Occipital lobe (tissue), 2 donors: ENCODE results near the gene PSG3. TPM values are rescaled to one million over a fixed set of nuclear protein-coding genes. Genes with fewer than 3 reads are reported as not detected.
"Not testable (repeated sequence)": the region's sequence is repeated elsewhere in the genome, so short reads cannot be mapped to it uniquely, and the experiment has no call there.

ENCODE experiments used
- DNase-seq: peaks from one replicate; lab custom pipeline; 2025; lab: John Stamatoyannopoulos, UW
- total RNA-seq: library from RNA; depleted of rRNA; stranded (reverse); fragments of >200 nt; gene quantifications from one replicate; pipeline ENCODE4 v1.2.3, GENCODE V29; 2014

The PSG3 gene
- total RNA-seq = not detected

GRCh38 chr19:42740381-42740780 lies at the start of gene PSG3:
TSS of gene PSG3 (minus strand) at chr19:42740481. CDS start at chr19:42740384, 97 bp downstream.
- not testable (repeated sequence) for DNase-seq

- DNase-seq = not testable (repeated sequence)
These were observed 48.5 kb upstream of the PSG3 start for GRCh38 chr19:42788766-42789165.

- not testable (repeated sequence) for DNase-seq
These were observed 47.5 kb upstream of the PSG3 start for GRCh38 chr19:42787766-42788165.

GRCh38 chr19:42776750-42777612 lies 36.7 kb upstream of the PSG3 start:
- peak; percentile 16 for DNase-seq

DNA sequence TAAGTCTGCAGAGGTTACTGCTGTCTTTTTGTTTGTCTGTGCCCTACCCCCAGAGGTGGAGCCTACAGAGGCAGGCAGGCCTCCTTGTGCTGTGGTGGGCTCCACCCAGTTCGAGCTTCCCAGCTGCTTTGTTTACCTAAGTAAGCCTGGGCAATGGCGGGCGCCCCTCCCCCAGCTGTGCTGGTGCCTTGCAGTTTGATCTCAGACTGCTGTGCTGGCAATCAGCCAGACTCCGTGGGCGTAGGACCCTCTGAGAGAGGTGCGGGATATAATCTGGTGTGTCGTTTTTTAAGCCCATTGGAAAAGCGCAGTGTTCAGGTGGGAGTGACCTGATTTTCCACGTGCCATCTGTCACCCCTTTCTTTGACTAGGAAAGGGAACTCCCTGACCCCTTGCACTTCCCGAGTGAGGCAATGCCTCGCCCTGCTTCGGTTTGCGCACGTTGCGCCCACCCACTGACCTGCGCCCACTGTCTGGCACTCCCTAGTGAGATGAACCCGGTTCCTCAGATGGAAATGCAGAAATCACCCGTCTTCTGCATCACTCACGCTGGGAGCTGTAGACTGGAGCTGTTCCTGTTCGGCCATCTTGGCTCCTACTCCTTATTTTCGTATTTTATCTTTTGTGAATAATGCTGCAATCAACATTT lies 34.4 kb upstream of the PSG3 start:
- not testable (repeated sequence) for DNase-seq

DNA sequence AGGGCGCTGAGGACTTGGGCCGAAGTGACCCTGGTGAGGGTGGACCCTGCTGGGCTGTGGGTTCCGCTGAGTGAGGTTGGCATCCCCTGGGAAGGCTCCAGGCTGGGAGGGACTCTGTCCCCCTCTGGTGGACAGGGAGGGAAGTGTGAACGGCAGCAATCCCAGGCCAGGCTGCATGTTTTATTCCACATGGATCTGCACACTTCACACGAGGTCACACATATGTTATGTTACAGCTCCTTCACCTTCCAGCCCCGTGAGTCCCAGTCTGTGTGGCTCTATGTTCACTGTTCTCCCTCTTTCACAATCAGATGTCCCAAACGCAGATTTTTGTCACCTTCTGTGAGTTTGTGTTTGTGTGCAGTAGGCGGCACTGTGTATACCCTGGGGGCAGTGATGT lies 27.0 kb upstream of the PSG3 start:
- not testable (repeated sequence) for DNase-seq

DNA sequence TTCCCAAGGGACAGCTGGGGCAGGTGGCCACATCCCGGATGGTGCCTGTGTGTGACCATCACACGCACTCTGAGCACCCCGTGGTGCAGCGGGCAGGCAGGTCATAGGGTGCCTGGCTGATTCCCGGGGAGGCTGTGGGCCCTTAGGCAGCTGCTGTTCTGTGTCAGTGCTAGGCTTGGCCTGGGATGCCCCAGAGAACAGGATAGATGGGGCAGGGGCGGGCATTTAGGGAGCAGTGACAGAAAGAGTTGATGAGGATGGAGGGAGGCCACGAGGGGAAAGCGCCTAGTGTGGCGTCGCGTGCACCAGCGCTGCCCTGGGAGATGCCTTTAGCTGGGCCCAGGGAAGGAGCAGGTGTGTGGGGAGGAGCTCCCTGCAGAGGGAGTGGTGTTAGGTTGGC lies 26.6 kb upstream of the PSG3 start:
- not testable (repeated sequence) for DNase-seq

GRCh38 chr19:42764836-42765235 lies 24.6 kb upstream of the PSG3 start:
- DNase-seq = no peak

DNA sequence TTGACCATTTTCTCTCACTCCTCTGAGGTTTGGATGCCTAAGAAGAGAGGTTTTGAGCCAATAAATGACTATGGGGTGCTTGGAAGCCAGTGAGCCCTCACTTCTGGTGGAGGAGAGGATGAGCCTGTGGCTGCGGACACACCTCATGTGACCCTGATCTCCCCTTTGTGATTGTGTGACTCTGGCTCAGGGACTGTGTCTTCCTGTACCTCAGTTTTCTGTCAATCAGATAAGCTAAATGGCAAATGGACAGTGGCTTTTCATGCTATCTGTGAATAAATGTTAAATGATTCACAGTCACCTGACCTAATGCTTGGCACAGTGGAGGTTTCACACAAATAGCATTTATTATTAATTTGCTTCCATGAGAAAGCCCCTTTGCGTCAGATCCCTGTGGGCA lies 22.5 kb upstream of the PSG3 start:
- DNase-seq = no peak

- not testable (repeated sequence) for DNase-seq
These were observed 21.6 kb upstream of the PSG3 start for GRCh38 chr19:42761924-42762295.

- not testable (repeated sequence) for DNase-seq
These were observed 21.0 kb upstream of the PSG3 start for GRCh38 chr19:42760954-42761923.

DNA sequence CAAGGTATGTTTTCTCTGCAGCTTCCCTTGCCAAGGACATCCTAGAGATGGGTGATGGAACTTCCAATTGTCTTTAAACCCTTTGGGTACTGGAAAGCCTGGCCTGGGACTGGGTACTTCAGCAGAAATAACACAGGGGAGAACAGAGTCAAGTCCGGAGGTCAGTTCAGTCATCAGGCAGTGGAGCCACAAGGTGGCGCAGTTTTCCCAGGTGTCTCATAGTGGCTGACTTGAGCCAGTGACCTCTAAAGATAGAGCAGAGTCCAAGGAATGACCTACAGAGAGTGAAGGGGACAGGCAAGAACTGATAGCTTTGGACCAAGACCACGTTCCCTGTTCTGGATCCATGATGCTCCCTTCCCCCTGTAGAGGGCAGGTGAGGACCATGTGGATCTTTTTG lies 18.4 kb upstream of the PSG3 start:
- not testable (repeated sequence) for DNase-seq

- not testable (repeated sequence) for DNase-seq
These were observed 12.0 kb upstream of the PSG3 start for GRCh38 chr19:42752246-42752645.

DNA sequence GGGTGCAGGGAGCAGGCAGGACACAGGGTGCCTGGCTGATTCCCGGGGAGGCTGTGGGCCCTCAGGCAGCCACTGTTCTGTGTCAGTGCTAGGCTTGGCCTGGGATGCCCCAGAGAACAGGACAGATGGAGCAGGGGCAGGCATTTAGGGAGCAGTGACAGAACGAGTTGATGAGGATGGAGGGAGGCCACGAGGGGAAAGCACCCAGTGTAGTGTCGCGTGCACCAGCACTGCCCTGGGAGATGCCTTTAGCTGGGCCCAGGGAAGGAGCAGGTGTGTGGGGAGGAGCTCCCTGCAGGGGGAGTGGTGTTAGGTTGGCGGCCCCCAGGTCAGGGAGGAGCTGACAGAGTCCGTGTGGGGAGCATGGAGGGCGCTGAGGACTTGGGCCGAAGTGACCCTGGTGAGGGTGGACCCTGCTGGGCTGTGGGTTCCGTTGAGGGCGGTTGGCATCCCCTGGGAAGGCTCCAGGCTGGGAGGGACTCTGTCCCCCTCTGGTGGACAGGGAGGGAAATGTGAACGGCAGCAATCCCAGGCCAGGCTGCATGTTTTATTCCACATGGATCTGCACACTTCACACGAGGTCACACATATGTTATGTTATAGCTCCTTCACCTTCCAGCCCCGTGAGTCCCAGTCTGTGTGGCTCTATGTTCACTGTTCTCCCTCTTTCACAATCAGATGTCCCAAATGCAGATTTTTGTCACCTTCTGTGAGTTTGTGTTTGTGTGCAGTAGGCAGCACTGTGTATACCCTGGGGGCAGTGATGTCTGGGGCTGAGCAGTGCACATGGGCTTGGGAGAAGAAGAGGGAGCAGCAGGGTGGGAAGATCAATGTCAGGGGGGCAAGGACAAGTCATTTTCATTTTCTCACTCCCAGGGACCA lies 1.7 kb upstream of the PSG3 start:
- not testable (repeated sequence) for DNase-seq

DNA sequence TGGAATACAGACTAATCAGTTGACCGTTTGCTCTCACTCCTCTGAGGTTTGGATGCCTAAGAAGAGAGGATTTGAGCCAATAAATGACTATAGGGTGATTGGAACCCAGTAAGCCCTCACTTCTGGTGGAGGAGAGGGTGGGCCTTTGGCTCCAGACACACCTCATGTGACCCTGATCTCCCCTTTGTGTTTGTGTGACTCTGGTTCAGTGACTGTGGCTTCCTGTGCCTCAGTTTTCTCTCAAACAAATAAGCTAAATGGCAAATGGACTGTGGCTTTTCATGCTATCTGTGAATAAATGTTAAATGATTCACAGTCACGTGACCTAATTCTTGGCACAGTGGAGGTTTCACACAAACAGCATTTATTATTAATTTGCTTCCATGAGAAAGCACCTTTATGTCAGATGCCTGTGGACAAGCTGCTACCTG lies 2.7 kb downstream of the PSG3 start:
- not testable (repeated sequence) for DNase-seq

- DNase-seq = not testable (repeated sequence)
These were observed 11.9 kb downstream of the PSG3 start for GRCh38 chr19:42728341-42728740.

DNA sequence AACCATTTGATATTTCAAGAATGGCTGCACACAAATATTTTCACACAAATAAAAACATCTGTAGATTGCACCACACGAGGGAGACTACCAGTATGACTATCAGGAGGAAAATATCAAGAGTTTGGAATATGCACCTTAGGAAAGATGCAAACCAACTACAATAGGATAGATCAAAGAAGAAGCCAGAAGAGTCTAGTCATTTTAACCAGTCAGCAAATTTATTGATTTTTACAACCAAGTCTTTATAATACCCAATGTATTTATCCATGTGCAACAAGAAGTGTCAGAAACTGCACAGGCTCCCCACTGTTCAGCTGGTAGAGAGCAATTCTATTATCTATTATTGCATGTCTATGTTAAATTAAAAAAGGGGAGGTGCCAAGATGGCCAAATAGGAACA lies 26.3 kb downstream of the PSG3 start:
- DNase-seq = not testable (repeated sequence)

- DNase-seq = not testable (repeated sequence)
These were observed 27.5 kb downstream of the PSG3 start for GRCh38 chr19:42712753-42713152.

- DNase-seq = not testable (repeated sequence)
These were observed 29.3 kb downstream of the PSG3 start for GRCh38 chr19:42710986-42711385.

DNA sequence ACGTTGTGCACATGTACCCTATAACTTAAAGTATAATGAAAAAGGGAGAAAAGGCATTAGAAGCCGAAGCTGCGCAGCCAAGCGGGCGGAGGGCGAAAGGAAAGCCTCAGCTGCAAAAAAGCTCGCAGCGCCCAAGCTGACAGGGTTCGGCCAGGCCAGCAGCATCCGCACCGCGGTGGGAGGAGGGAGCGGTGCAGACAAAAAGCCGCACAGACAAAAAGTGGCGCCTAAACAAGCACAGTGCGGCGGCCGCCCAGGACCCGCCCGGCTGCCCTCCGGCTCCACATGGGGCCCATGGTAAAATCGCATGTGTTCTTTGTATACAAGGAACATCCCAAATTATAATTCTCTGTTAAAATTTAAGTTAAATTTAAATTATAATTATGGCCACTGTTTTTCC lies 42.4 kb downstream of the PSG3 start:
- no peak for DNase-seq
